Measurements from ENCODE around the gene PET100.

Gene PET100

GRCh38 chr19:7632340-7633203 lies 3.0 kb downstream of the PET100 start:
- H3K9me3 ChIP-seq (ENCODE audit: control insufficient read depth, low read length): no peaks in the 10 kb centered on the region
- H3K9ac ChIP-seq: no peak overlapping the region
- H2AFZ ChIP-seq: no peak overlapping the region
- peaks cover 32% of the 10 kb centered on the region for H3K79me2 ChIP-seq
- no peaks in the 10 kb centered on the region for H3K36me3 ChIP-seq (ENCODE audit: control insufficient read depth, insufficient read depth, low read length)
- H3K4me2 ChIP-seq (ENCODE audit: low read length): no peak overlapping the region
- H3K27me3 ChIP-seq (ENCODE audit: control insufficient read depth, insufficient read depth, low read length): no peaks in the 10 kb centered on the region
- TF ChIP-seq, protein P1, sequence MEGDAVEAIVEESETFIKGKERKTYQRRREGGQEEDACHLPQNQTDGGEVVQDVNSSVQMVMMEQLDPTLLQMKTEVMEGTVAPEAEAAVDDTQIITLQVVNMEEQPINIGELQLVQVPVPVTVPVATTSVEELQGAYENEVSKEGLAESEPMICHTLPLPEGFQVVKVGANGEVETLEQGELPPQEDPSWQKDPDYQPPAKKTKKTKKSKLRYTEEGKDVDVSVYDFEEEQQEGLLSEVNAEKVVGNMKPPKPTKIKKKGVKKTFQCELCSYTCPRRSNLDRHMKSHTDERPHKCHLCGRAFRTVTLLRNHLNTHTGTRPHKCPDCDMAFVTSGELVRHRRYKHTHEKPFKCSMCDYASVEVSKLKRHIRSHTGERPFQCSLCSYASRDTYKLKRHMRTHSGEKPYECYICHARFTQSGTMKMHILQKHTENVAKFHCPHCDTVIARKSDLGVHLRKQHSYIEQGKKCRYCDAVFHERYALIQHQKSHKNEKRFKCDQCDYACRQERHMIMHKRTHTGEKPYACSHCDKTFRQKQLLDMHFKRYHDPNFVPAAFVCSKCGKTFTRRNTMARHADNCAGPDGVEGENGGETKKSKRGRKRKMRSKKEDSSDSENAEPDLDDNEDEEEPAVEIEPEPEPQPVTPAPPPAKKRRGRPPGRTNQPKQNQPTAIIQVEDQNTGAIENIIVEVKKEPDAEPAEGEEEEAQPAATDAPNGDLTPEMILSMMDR (IDR thresholded peaks at IDR 0.05): no peak
- no peak overlapping the region for H3K4me3 ChIP-seq (ENCODE audit: low read depth, low read length)
- no peaks in the 10 kb centered on the region for H3K4me1 ChIP-seq
- H3K27ac ChIP-seq: no peak overlapping the region

DNA sequence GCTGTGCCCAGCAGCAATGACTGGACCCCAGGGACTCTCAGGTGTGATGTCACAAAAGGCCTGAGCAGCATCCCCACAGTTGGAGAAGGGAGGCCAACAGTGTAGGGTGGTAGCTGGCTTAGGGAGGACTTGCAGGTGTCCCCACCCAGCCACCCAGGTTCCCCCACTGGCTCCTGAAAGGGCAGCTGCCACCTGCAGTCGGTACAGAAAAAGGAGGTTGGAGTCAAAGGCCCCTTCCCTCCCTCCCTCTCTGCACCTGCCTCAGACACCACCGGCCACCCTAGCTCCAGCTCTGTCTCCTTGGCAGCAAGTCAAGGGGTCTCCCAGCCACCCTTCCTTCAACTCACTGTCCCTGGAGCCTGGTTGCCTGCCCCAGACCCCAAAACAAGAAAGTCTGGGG lies 4.1 kb downstream of the PET100 start, which contains the start of gene PCP2:
PCP2 (minus strand) TSS at position 22 of the 400 bp plus-strand sequence. CDS start 262 bp downstream, outside the sequence.
- no peaks in the 10 kb centered on the region for H3K9me3 ChIP-seq (ENCODE audit: control insufficient read depth, low read length)
- H3K79me2 ChIP-seq: peaks cover 21% of the 10 kb centered on the region
- H2AFZ ChIP-seq: no peak within 1 kb of the TSS
- no peaks in the 10 kb centered on the region for H3K27me3 ChIP-seq (ENCODE audit: control insufficient read depth, insufficient read depth, low read length)
- no peaks in the 10 kb centered on the region for H3K36me3 ChIP-seq (ENCODE audit: control insufficient read depth, insufficient read depth, low read length)
- no peak within 1 kb of the TSS for H3K4me2 ChIP-seq (ENCODE audit: low read length)
- H3K27ac ChIP-seq: no peak within 1 kb of the TSS
- H3K4me3 ChIP-seq (ENCODE audit: low read depth, low read length): no peak within 1 kb of the TSS
- no peak within 1 kb of the TSS for H3K9ac ChIP-seq
- TF ChIP-seq, protein P1 (IDR thresholded peaks at IDR 0.05): no peak
- H3K4me1 ChIP-seq: no peaks in the 10 kb centered on the region

- Histone ChIP-seq H3K27ac (no peak overlapping the region), H3K9me3 (ENCODE audit: control insufficient read depth, low read length) (no peaks in the 10 kb centered on the region), H3K4me3 (ENCODE audit: low read depth, low read length) (no peak overlapping the region), H2AFZ (no peak overlapping the region), H3K9ac (no peak overlapping the region), H3K27me3 (ENCODE audit: control insufficient read depth, insufficient read depth, low read length) (no peaks in the 10 kb centered on the region), H3K4me1 (no peaks in the 10 kb centered on the region), H3K4me2 (ENCODE audit: low read length) (no peak overlapping the region), H3K79me2 (peaks cover 4% of the 10 kb centered on the region), H3K36me3 (ENCODE audit: control insufficient read depth, insufficient read depth, low read length) (no peaks in the 10 kb centered on the region)
- TF ChIP-seq, protein P1 (IDR thresholded peaks at IDR 0.05): no peak
These were observed 6.1 kb downstream of the PET100 start for GRCh38 chr19:7635670-7636069.

DNA sequence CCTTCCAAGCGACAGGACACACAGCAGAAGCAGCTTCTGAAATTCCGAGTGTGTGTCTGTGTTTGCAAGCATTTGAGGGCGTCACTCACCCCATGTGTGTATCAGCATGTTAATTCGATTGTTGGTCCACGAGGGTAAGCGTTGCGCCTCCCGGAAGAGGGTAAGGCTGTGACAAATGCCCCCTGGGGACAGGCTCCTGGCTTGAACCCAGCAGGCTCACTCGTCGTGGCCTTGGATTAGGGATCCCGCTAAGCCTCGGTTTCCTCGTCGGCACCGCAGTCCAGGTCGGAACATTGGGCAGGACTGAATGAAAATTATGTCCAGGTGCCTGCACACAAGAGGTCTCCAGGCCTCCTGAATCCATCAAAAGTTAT lies 6.7 kb downstream of the PET100 start:
- Histone ChIP-seq H3K27ac (peak overlapping the region; percentile 57), H3K4me2 (ENCODE audit: low read length) (peak overlapping the region; percentile 58), H3K4me3 (ENCODE audit: low read depth, low read length) (peak overlapping the region; percentile 66), H3K9ac (no peak overlapping the region), H2AFZ (peak overlapping the region; percentile 73), H3K36me3 (ENCODE audit: control insufficient read depth, insufficient read depth, low read length) (no peaks in the 10 kb centered on the region), H3K79me2 (no peaks in the 10 kb centered on the region), H3K27me3 (ENCODE audit: control insufficient read depth, insufficient read depth, low read length) (no peaks in the 10 kb centered on the region), H3K9me3 (ENCODE audit: control insufficient read depth, low read length) (no peaks in the 10 kb centered on the region), H3K4me1 (no peaks in the 10 kb centered on the region)
- TF ChIP-seq, protein P1 (IDR thresholded peaks at IDR 0.05): no peak
